Stomach smooth muscle (tissue), 2 donors: ENCODE measurements around the gene TNFRSF19.

Experiments
- H3K27ac ChIP-seq: one replicate; pipeline ENCODE4 v1.7.0; 2013; ENCODE audit warnings: mild to moderate bottlenecking, low read length, inconsistent platforms
- H3K27me3 ChIP-seq, 2 donors: one replicate each; pipeline ENCODE4 v1.7.0; 2013; ENCODE audit warnings: low read length in 2 of 2; ENCODE audit not compliant: insufficient read depth in 2 of 2, control insufficient read depth in 1 of 2
- H3K36me3 ChIP-seq, 2 donors: one replicate each; pipeline ENCODE4 v1.7.0; 2013; ENCODE audit warnings: low read length in 2 of 2; ENCODE audit not compliant: control insufficient read depth in 2 of 2, insufficient read depth in 2 of 2
- H3K4me1 ChIP-seq: one replicate; pipeline ENCODE4 v1.7.0; 2013; ENCODE audit warnings: low read length; ENCODE audit not compliant: control insufficient read depth, insufficient read depth
- H3K4me3 ChIP-seq, 2 donors: one replicate each; pipeline ENCODE4 v1.7.0; 2013; ENCODE audit warnings: low read length in 2 of 2
- H3K9ac ChIP-seq, 2 donors: one replicate each; pipeline ENCODE4 v1.7.0; 2013; ENCODE audit warnings: low read length in 2 of 2, mild to moderate bottlenecking in 1 of 2
- H3K9me3 ChIP-seq, 2 donors: one replicate each; pipeline ENCODE4 v1.7.0; 2013; ENCODE audit warnings: low read length in 2 of 2; ENCODE audit not compliant: control insufficient read depth in 2 of 2
- donor health status: healthy.
- donor health status: Pancreatic carcinoma.

The TNFRSF19 gene

GRCh38 chr13:23656637-23657371 lies 86.6 kb downstream of the TNFRSF19 start:
- Histone ChIP-seq H3K27ac (no peak overlapping the region), H3K36me3 (no peaks in the 10 kb centered on the region), H3K4me3 (no peak overlapping the region), H3K27me3 (no peaks in the 10 kb centered on the region), H3K9me3 (no peaks in the 10 kb centered on the region), H3K4me1 (no peaks in the 10 kb centered on the region), H3K9ac (no peak overlapping the region)

- Histone ChIP-seq H3K27me3 (no peaks in the 10 kb centered on the region), H3K27ac (no peak overlapping the region)
Observed at GRCh38 chr13:23658929-23659541, 88.8 kb downstream of the TNFRSF19 start.

GRCh38 chr13:23660249-23660648 lies 90.0 kb downstream of the TNFRSF19 start:
- Histone ChIP-seq H3K27ac (no peak overlapping the region), H3K4me1 (no peaks in the 10 kb centered on the region), H3K27me3 (no peaks in the 10 kb centered on the region)

More at GRCh38 chr13:23658929-23659541, 88.8 kb downstream of the TNFRSF19 start:
- no peaks in the 10 kb centered on the region for H3K36me3 ChIP-seq
- no peak overlapping the region for H3K4me3 ChIP-seq
- H3K9ac ChIP-seq = no peak overlapping the region
- H3K9me3 ChIP-seq = no peaks in the 10 kb centered on the region
- H3K4me1 ChIP-seq = no peaks in the 10 kb centered on the region

GRCh38 chr13:23666582-23666981 lies 96.4 kb downstream of the TNFRSF19 start:
- Histone ChIP-seq H3K4me3 (no peak overlapping the region), H3K9me3 (no peaks in the 10 kb centered on the region), H3K9ac (no peak overlapping the region), H3K27me3 (no peaks in the 10 kb centered on the region), H3K36me3 (no peaks in the 10 kb centered on the region), H3K4me1 (no peaks in the 10 kb centered on the region), H3K27ac (no peak overlapping the region)

More at GRCh38 chr13:23660249-23660648, 90.0 kb downstream of the TNFRSF19 start:
- H3K4me3 ChIP-seq = no peak overlapping the region
- no peaks in the 10 kb centered on the region for H3K36me3 ChIP-seq
- no peak overlapping the region for H3K9ac ChIP-seq
- no peaks in the 10 kb centered on the region for H3K9me3 ChIP-seq

- Histone ChIP-seq H3K4me1 (no peaks in the 10 kb centered on the region), H3K27ac (no peak overlapping the region), H3K27me3 (no peaks in the 10 kb centered on the region), H3K9ac (no peak overlapping the region), H3K36me3 (no peaks in the 10 kb centered on the region), H3K9me3 (no peaks in the 10 kb centered on the region), H3K4me3 (no peak overlapping the region)
Observed at GRCh38 chr13:23667750-23668149, 97.5 kb downstream of the TNFRSF19 start.

GRCh38 chr13:23668562-23668961 lies 98.3 kb downstream of the TNFRSF19 start:
- H3K27ac ChIP-seq = no peak overlapping the region
- H3K27me3 ChIP-seq = no peaks in the 10 kb centered on the region
- H3K9me3 ChIP-seq = no peaks in the 10 kb centered on the region

GRCh38 chr13:23670793-23671192 lies 100.6 kb downstream of the TNFRSF19 start:
- no peak overlapping the region for H3K27ac ChIP-seq

More at GRCh38 chr13:23668562-23668961, 98.3 kb downstream of the TNFRSF19 start:
- H3K36me3 ChIP-seq = no peaks in the 10 kb centered on the region
- no peak overlapping the region for H3K9ac ChIP-seq
- H3K4me3 ChIP-seq = no peak overlapping the region
- H3K4me1 ChIP-seq = peaks cover 4% of the 10 kb centered on the region

GRCh38 chr13:23671377-23671776 lies 101.2 kb downstream of the TNFRSF19 start:
- Histone ChIP-seq H3K4me1 (peaks cover 9% of the 10 kb centered on the region), H3K27ac (no peak overlapping the region), H3K27me3 (no peaks in the 10 kb centered on the region), H3K36me3 (no peaks in the 10 kb centered on the region), H3K9me3 (no peaks in the 10 kb centered on the region), H3K4me3 (no peak overlapping the region), H3K9ac (no peak overlapping the region)

More at GRCh38 chr13:23670793-23671192, 100.6 kb downstream of the TNFRSF19 start:
- H3K36me3 ChIP-seq = no peaks in the 10 kb centered on the region
- H3K9ac ChIP-seq = no peak overlapping the region
- no peaks in the 10 kb centered on the region for H3K27me3 ChIP-seq
- H3K9me3 ChIP-seq = no peaks in the 10 kb centered on the region
- peaks cover 9% of the 10 kb centered on the region for H3K4me1 ChIP-seq
- H3K4me3 ChIP-seq = no peak overlapping the region

- Histone ChIP-seq H3K9ac (no peak overlapping the region), H3K27me3 (no peaks in the 10 kb centered on the region), H3K4me3 (no peak overlapping the region), H3K36me3 (no peaks in the 10 kb centered on the region), H3K4me1 (peaks cover 9% of the 10 kb centered on the region), H3K9me3 (no peaks in the 10 kb centered on the region), H3K27ac (no peak overlapping the region)
Observed at GRCh38 chr13:23671897-23672296, 101.7 kb downstream of the TNFRSF19 start.

- Histone ChIP-seq H3K4me1 (peaks cover 9% of the 10 kb centered on the region), H3K27me3 (no peaks in the 10 kb centered on the region), H3K36me3 (no peaks in the 10 kb centered on the region), H3K27ac (no peak overlapping the region), H3K4me3 (no peak overlapping the region), H3K9ac (no peak overlapping the region), H3K9me3 (no peaks in the 10 kb centered on the region)
Observed at GRCh38 chr13:23672616-23673015, 102.4 kb downstream of the TNFRSF19 start.

GRCh38 chr13:23673354-23673753 lies 103.1 kb downstream of the TNFRSF19 start:
- H3K27me3 ChIP-seq = no peaks in the 10 kb centered on the region
- H3K9me3 ChIP-seq = no peaks in the 10 kb centered on the region
- no peak overlapping the region for H3K4me3 ChIP-seq
- no peak overlapping the region for H3K27ac ChIP-seq
- no peaks in the 10 kb centered on the region for H3K36me3 ChIP-seq
- H3K4me1 ChIP-seq = peaks cover 9% of the 10 kb centered on the region
- H3K9ac ChIP-seq = no peak overlapping the region
